ENCODE data around the gene MOG. TPM values are rescaled to one million over a fixed set of nuclear protein-coding genes. Genes with fewer than 3 reads are reported as not detected.

The MOG gene
- total RNA-seq, 1 experiment from 2014 or later: 0.55 TPM

DNA sequence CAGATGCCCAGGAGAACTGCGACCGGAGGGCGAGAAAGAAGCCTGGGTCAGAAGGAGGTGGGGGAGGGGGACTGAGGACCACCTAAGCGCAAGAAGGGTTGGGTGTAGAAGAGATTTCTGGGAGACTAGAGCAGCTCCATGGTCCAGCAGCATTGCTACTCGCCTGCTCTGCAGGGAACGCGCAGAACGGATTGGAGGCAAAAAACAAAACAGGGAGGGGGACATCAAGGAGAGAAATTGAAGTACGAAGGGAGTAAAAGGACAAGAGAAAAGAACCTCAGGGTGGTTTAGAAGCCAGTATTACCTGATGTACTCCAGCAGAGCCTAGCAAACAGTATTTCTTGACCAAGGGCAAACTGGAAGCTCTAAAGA lies 23.4 kb upstream of the MOG start:
- no peak for DNase-seq (ENCODE audit: low spot score)
- peak overlapping the region; percentile 79 for H3K27ac Mint-ChIP-seq
- H3K4me3 Mint-ChIP-seq: peak overlapping the region; percentile 84
- ATAC-seq: no peak
- no peaks in the 10 kb centered on the region for H3K27me3 Mint-ChIP-seq (ENCODE audit: low read depth)
- ChIA-PET CTCF (interaction anchor here (1.1 to 2.2 kb wide), 12 partner anchors 8 to 105 kb away, joined by 3 to 43 read pairs (median 4); no protein-coding TSS in a partner anchor), POLR2A (interaction anchor here (0.6 to 1.8 kb wide), 6 partner anchors 9 to 433 kb away, joined by 3 to 16 read pairs (median 4); no protein-coding TSS in a partner anchor)
- no peaks in the 10 kb centered on the region for H3K36me3 Mint-ChIP-seq
- H3K9me3 Mint-ChIP-seq: no peaks in the 10 kb centered on the region
- H3K4me1 Mint-ChIP-seq: peaks cover 63% of the 10 kb centered on the region
- TF ChIP-seq PRRX2 (CRISPR knock-in tag; IDR thresholded peaks at IDR 0.05) (0 out of 2 replicates have a peak, but pooled peaks have one; percentile 44), ZNF423 (CRISPR knock-in tag; IDR thresholded peaks at IDR 0.05) (no peak), SOX15 (CRISPR knock-in tag; IDR thresholded peaks at IDR 0.05) (no peak), MYBL2 (CRISPR knock-in tag; IDR thresholded peaks at IDR 0.05) (0 out of 2 replicates have a peak, but pooled peaks have one; percentile 5)

DNA sequence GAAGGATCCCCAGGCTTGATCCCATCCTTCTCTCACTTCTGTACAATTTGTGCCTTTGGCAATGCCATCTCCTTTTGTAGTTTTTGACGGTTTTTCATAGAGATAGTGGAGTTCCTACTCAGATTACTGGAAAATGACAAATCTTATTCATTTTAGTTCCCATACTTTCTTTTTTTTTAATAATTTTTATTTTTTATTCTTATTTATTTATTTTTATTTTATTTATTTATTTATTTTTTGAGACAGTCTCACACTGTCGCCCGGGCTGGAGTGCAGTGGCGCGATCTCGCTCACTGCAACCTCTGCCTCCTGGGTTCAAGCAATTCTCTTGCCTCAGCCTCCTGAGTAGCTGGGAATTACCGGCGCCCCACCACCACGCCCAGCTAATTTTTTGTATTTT lies 19.6 kb upstream of the MOG start:
- ChIA-PET CTCF (interaction anchor here (2.4 to 6.3 kb wide), 2 partner anchors 13 to 16 kb away, joined by 11 to 74 read pairs; no protein-coding TSS in a partner anchor), POLR2A (no interaction called here)
- no peaks in the 10 kb centered on the region for H3K9me3 Mint-ChIP-seq
- no peaks in the 10 kb centered on the region for H3K36me3 Mint-ChIP-seq
- peaks cover 52% of the 10 kb centered on the region for H3K4me1 Mint-ChIP-seq
- no peak overlapping the region for H3K27ac Mint-ChIP-seq
- TF ChIP-seq ZNF423 (CRISPR knock-in tag; IDR thresholded peaks at IDR 0.05) (no peak), HMGA2 (CRISPR knock-in tag; IDR thresholded peaks at IDR 0.05) (peak; percentile 91)
- DNase-seq (ENCODE audit: low spot score) (no peak), ATAC-seq (no peak)
- no peaks in the 10 kb centered on the region for H3K27me3 Mint-ChIP-seq (ENCODE audit: low read depth)
- no peak overlapping the region for H3K4me3 Mint-ChIP-seq

DNA sequence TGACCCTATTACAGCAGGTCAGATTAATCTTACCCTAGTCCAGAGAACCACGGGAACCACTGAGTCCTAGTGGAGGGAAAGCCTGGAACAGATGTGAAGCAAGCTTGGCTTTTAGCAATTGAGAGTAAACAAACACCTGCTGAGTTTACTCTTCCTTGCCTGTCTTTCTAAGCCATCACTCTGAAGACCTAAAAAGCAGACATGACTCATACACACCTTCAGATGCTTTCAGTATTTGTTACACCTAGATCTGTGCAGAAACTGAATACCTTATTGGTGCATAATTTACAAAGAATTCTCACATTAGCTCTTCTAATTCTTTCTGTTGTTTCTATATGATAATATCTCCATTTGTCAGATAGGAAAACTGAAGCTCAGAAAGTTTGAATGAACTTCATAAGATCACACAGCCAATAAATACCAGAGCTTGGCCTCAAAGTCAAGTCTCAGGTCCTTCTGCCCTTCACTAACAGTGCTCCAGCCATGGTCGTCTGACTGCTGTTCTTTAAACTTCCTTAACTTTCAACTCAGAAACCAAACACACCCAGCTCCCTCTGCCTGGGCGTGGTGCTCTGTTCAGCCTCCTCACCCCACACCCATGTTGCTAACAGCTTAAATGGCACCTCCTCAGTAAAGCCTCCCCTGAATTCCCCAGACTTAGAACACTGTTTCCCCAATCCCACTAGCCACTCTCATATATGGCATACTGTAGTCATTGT lies 15.3 kb upstream of the MOG start:
- H3K9me3 Mint-ChIP-seq: no peaks in the 10 kb centered on the region
- H3K4me1 Mint-ChIP-seq: peaks cover 25% of the 10 kb centered on the region
- ChIA-PET POLR2A (interaction anchor here (0.6 kb wide), 1 partner anchor 40 kb away, joined by 7 read pairs; no protein-coding TSS in a partner anchor), CTCF (interaction anchor here (1.0 to 6.3 kb wide), 7 partner anchors 8 to 97 kb away, joined by 4 to 74 read pairs (median 5); partner anchors contain the start of gene GABBR1)
- H3K36me3 Mint-ChIP-seq: no peaks in the 10 kb centered on the region
- no peak overlapping the region for H3K27ac Mint-ChIP-seq
- TF ChIP-seq, protein P1, sequence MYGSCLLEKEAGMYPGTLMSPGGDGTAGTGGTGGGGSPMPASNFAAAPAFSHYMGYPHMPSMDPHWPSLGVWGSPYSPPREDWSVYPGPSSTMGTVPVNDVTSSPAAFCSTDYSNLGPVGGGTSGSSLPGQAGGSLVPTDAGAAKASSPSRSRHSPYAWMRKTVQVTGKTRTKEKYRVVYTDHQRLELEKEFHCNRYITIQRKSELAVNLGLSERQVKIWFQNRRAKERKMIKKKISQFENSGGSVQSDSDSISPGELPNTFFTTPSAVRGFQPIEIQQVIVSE (CRISPR knock-in tag; IDR thresholded peaks at IDR 0.05; ENCODE audit: borderline replicate concordance): no peak
- TF ChIP-seq, protein P2, sequence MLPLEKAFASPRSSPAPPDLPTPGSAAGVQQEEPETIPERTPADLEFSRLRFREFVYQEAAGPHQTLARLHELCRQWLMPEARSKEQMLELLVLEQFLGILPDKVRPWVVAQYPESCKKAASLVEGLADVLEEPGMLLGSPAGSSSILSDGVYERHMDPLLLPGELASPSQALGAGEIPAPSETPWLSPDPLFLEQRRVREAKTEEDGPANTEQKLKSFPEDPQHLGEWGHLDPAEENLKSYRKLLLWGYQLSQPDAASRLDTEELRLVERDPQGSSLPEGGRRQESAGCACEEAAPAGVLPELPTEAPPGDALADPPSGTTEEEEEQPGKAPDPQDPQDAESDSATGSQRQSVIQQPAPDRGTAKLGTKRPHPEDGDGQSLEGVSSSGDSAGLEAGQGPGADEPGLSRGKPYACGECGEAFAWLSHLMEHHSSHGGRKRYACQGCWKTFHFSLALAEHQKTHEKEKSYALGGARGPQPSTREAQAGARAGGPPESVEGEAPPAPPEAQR (CRISPR knock-in tag; IDR thresholded peaks at IDR 0.05): no peak
- TF ChIP-seq, protein P3, sequence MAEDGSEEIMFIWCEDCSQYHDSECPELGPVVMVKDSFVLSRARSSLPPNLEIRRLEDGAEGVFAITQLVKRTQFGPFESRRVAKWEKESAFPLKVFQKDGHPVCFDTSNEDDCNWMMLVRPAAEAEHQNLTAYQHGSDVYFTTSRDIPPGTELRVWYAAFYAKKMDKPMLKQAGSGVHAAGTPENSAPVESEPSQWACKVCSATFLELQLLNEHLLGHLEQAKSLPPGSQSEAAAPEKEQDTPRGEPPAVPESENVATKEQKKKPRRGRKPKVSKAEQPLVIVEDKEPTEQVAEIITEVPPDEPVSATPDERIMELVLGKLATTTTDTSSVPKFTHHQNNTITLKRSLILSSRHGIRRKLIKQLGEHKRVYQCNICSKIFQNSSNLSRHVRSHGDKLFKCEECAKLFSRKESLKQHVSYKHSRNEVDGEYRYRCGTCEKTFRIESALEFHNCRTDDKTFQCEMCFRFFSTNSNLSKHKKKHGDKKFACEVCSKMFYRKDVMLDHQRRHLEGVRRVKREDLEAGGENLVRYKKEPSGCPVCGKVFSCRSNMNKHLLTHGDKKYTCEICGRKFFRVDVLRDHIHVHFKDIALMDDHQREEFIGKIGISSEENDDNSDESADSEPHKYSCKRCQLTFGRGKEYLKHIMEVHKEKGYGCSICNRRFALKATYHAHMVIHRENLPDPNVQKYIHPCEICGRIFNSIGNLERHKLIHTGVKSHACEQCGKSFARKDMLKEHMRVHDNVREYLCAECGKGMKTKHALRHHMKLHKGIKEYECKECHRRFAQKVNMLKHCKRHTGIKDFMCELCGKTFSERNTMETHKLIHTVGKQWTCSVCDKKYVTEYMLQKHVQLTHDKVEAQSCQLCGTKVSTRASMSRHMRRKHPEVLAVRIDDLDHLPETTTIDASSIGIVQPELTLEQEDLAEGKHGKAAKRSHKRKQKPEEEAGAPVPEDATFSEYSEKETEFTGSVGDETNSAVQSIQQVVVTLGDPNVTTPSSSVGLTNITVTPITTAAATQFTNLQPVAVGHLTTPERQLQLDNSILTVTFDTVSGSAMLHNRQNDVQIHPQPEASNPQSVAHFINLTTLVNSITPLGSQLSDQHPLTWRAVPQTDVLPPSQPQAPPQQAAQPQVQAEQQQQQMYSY (CRISPR knock-in tag; IDR thresholded peaks at IDR 0.05): no peak
- DNase-seq (ENCODE audit: low spot score) (no peak), ATAC-seq (peak; percentile 65)
- H3K4me3 Mint-ChIP-seq: no peak overlapping the region
- no peaks in the 10 kb centered on the region for H3K27me3 Mint-ChIP-seq (ENCODE audit: low read depth)

DNA sequence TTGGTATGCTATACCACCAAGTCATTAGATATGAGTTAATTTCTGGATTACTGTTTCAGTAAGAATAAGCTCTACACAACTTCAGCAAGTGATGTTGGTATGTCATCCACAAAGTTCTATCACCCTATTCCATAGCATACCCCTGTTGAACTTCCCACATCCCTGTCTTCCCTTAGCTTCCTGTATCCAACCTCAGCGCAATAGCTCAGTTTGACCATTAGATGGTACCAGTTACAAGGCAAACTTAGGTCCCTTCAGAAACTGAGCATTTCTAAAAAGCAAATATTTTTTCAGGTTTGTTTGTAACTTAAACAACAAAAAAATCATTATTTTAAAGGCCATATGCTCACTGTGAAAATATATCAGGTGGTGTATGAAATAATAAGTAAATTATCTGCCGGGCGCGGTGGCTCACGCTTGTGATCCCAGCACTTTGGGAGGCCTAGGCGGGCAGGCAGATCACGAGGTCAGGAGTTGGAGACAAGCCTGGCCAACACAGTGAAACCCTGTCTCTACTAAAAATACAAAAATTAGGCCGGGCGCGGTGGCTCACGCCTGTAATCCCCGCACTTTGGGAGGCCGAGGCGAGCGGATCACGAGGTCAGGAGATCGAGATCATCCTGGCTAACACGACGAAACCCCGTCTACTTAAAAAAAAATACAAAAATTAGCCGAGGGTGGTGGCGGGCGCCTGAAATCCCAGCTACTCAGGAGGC lies 8.8 kb upstream of the MOG start:
- ChIA-PET CTCF (interaction anchor here (0.6 to 12.0 kb wide), 25 partner anchors 9 to 366 kb away, joined by 3 to 531 read pairs (median 5); partner anchors contain the start of genes GABBR1, MOG and ZFP57), POLR2A (interaction anchor here (0.5 kb wide), 1 partner anchor 13 kb away, joined by 3 read pairs; no protein-coding TSS in a partner anchor)
- DNase-seq (ENCODE audit: low spot score): no peak
- H3K27me3 Mint-ChIP-seq (ENCODE audit: low read depth): no peaks in the 10 kb centered on the region
- no peak overlapping the region for H3K27ac Mint-ChIP-seq
- H3K4me3 Mint-ChIP-seq: no peak overlapping the region
- TF ChIP-seq GTF2I (CRISPR knock-in tag; conservative IDR thresholded peaks at IDR 0.05) (no peak), ZNF121 (CRISPR knock-in tag; IDR thresholded peaks at IDR 0.05) (peak; percentile 57; the same call in 1 of the 2 replicates)
- no peaks in the 10 kb centered on the region for H3K36me3 Mint-ChIP-seq
- peaks cover 26% of the 10 kb centered on the region for H3K4me1 Mint-ChIP-seq
- H3K9me3 Mint-ChIP-seq: no peaks in the 10 kb centered on the region
- peak; percentile 34 for ATAC-seq
